Astrocyte of the spinal cord (primary cell): ENCODE results near the gene CNNM2.
"Not testable (repeated sequence)": the region's sequence is repeated elsewhere in the genome, so short reads cannot be mapped to it uniquely, and the experiment has no call there.

Experiments
- DNase-seq: peaks from one replicate; pipeline ENCODE4 v3.0.0; 2011; ENCODE audit warnings: low read depth, low spot score
- H3K4me3 ChIP-seq: 2 replicates; pipeline ENCODE4 v1.5.1; 2011; ENCODE audit warnings: low read depth, mild to moderate bottlenecking, low read length, moderate library complexity
- CTCF ChIP-seq: IDR thresholded peaks from 2 replicates; pipeline ENCODE4 v1.5.1; 2012; ENCODE audit warnings: low read depth, mild to moderate bottlenecking, low read length, inconsistent platforms
- in situ Hi-C: cut with HindIII; loops from 2 replicates; pipeline ENCODE4 v1.10.0; 2017; ENCODE audit warnings: low sequenced_read_pairs

The CNNM2 gene

GRCh38 chr10:102994531-102995295 lies 76.6 kb downstream of the CNNM2 start:
- no peak overlapping the region for H3K4me3 ChIP-seq
- in situ Hi-C loops = no loop called here
- no peak for TF ChIP-seq CTCF
- no peak for DNase-seq

- no peak for TF ChIP-seq CTCF
- in situ Hi-C loops = no loop called here
- DNase-seq = no peak
- no peak overlapping the region for H3K4me3 ChIP-seq
These were observed 78.8 kb downstream of the CNNM2 start for GRCh38 chr10:102996876-102997275.

GRCh38 chr10:102997998-102998397 lies 79.9 kb downstream of the CNNM2 start:
- TF ChIP-seq CTCF = no peak
- no peak overlapping the region for H3K4me3 ChIP-seq
- in situ Hi-C loops = no loop called here
- no peak for DNase-seq

GRCh38 chr10:102998399-102998907 lies 80.4 kb downstream of the CNNM2 start:
- no peak overlapping the region for H3K4me3 ChIP-seq
- in situ Hi-C loops = no loop called here
- no peak for DNase-seq
- TF ChIP-seq CTCF = no peak

- DNase-seq = not testable (repeated sequence)
These were observed 82.0 kb downstream of the CNNM2 start for GRCh38 chr10:103000050-103000449.

GRCh38 chr10:103007017-103007416 lies 88.9 kb downstream of the CNNM2 start:
- TF ChIP-seq CTCF = no peak
- no peak overlapping the region for H3K4me3 ChIP-seq
- in situ Hi-C loops = no loop called here
- no peak for DNase-seq

More at GRCh38 chr10:103000050-103000449, 82.0 kb downstream of the CNNM2 start:
- in situ Hi-C loops, H3K4me3 ChIP-seq: not testable (repeated sequence)

- in situ Hi-C loops = no loop called here
- DNase-seq = no peak
- TF ChIP-seq CTCF = no peak
- H3K4me3 ChIP-seq = no peak overlapping the region
These were observed 95.3 kb downstream of the CNNM2 start for GRCh38 chr10:103013416-103013815.
